GM12801 (cell line): ENCODE measurements around the gene GPT2.

ENCODE experiments used
- CTCF ChIP-seq: IDR thresholded peaks from one replicate; pipeline ENCODE4 v1.5.1; 2011; ENCODE audit warnings: control low read depth; ENCODE audit not compliant: insufficient read length; ENCODE audit errors: extremely low read depth

Gene GPT2

DNA sequence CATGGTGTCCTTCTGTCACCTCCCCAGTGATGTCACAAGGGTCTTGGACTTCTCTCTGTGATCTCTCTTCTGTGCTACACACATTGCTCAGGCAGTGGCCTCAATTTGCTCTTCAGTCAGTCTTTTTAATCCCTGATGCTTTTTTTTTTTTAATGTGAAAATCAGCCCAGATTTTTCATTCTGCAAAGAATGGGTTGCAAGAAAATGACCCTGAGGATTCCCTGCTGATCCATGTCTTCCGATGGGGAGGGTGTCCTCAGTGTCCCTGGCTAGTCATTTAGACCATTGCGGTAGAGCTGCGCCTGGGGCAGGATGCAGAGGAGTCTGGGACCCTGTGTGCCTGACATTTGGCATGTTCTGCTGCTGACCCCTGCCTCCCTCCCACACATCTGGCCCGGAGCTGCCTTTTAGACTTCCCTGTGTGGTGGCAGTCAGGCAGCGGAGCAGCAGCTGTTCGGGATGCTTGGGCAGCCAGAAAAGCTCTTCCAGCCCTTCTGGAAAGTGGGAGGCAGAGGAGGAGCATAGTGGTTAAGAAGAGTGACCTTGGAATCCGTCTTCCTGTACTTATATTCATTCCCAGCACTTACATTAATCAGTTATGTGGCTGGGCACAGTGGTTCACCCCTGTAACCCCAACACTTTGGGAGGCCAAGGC lies 12.3 kb downstream of the GPT2 start:
- no peak for TF ChIP-seq CTCF

DNA sequence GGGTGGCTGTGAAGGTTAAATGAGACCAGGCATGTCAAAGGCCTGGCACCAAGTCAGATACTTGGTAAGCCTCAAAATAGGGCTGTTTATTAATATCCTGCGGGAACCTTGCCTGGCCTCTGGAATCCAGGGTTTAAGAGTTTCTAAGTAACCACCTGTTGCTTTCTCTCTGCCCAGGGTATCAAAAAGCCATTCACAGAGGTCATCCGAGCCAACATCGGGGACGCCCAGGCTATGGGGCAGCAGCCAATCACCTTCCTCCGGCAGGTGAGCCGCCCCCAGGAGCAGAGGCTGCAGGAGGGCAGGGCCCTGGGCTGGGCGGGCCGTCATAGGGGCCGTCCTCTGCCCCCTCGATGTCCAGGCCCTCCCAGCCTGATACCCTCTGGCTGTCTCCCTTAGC lies 13.3 kb downstream of the GPT2 start:
- no peak for TF ChIP-seq CTCF

- no peak for TF ChIP-seq CTCF
Measured at GRCh38 chr16:46898006-46898405, 13.8 kb downstream of the GPT2 start.

DNA sequence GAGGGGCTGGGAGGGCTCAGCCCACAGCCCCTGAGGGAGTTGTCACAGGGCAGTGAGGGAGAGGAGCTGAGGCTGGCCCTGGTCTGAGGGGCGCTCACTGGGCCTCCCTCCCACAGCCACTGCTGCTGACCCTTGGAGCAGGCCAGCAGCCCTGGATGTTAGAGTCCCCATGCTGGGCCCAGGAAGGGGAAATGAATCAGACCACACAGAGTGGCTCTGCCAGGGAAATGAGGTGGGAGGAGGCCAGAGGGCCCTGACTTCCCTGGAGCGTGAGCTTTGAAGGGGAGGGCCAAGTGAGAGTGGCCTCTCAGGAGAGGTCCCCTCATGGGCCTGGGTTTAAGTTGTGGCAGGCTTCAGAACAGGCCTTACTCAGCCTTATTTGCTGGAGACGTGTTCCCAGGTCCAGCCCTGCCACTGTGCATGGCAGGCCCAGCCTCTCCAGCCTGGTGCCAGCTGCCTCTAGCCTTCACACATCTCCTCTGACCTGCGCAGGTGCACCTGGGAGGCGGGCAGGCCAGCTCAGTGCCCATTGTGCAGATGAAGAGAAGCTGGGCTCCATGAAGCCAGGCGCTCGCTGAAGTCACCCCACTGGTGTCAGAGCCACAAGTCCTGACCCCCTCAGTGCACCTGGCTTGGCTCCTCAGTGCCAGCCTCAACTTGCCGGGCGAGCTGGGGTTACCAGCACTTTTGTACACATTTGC lies 15.4 kb downstream of the GPT2 start:
- TF ChIP-seq CTCF, result no peak

DNA sequence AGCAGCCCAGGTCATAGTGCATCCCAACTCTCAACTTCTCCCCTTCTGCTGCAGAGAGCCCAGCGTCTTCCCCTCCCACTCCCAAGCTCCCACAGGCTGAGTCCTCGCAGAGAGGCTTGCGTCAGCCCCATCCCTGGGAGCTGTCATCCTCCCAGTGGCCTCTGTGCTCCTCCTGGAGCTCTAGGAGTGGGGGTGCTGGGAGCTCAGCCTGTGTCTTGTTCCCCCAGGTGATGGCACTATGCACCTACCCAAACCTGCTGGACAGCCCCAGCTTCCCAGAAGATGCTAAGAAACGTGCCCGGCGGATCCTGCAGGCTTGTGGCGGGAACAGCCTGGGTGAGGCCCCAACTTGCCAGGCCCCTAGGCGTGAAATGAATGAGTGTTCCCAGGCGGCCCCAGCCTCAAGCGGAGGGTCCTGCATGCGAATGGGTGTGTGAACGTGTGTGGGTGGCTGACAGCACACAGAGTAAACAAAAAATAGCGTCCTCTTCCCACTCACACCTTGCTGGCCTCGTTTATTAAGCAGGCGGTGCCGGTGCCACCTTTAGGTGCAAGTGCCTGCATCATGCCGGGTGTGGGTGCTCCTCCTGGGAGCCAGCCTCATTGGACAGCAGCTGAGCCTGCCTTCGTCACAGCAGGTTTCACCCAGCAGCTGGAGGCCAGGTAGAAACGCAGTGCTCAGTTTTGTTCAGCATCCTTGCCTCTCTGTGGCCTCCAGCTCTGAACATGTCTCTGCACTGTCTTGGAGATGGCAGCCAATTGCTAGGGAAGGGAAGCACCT lies 16.5 kb downstream of the GPT2 start:
- no peak for TF ChIP-seq CTCF

GRCh38 chr16:46901709-46902108 lies 17.5 kb downstream of the GPT2 start:
- TF ChIP-seq CTCF, result no peak

DNA sequence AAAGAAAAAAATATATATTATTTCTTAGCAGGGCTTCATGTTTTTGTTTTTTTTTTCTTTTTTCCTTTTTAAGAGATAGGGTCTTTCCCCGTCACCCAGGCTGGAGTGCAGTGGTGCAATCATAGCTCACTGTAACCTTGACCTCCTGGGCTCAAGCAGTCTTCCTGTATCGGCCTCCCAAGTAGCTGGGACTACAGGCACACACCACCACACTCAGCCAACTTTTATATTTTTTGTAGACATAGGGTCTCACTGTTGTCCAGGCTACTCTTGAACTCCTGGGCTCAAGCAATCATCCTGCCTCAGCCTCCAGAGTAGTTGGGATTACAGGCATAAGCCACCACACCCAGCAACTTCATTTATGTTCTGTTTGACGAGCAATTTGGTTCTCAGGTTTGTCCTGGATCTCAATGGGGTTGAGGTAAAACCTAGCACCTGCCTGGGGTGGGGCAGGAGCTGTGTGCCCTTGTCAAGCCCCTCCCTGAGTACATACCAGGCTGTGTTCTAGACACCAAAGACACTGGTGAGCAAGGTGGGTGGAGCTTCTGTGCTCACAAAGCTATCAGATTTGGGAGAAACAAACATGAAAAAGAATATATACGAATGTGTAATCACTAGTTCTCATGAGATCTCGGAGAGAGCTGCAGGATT lies 19.2 kb downstream of the GPT2 start:
- no peak for TF ChIP-seq CTCF
